Endodermal cell (in vitro differentiated cells): Measurements from ENCODE around the gene SDK2. TPM values are rescaled to one million over a fixed set of nuclear protein-coding genes. Genes with fewer than 3 reads are reported as not detected.
"Not testable (repeated sequence)": the region's sequence is repeated elsewhere in the genome, so short reads cannot be mapped to it uniquely, and the experiment has no call there.

Experiments
- DNase-seq: peaks from one replicate; pipeline ENCODE4 v3.0.0-alpha.2; 2017
- H3K27ac ChIP-seq: 2 replicates; pipeline ENCODE4 v1.5.1; 2013; ENCODE audit warnings: mild to moderate bottlenecking, low read depth, low read length, moderate library complexity
- H3K27me3 ChIP-seq: 2 replicates; pipeline ENCODE4 v1.6.1; 2013; ENCODE audit warnings: mild to moderate bottlenecking, low read length, moderate library complexity; ENCODE audit not compliant: insufficient read depth, control insufficient read depth, poor library complexity, severe bottlenecking
- H3K36me3 ChIP-seq: 2 replicates; pipeline ENCODE4 v1.7.0; 2013; ENCODE audit warnings: mild to moderate bottlenecking, low read length, moderate library complexity; ENCODE audit not compliant: control insufficient read depth, insufficient read depth
- H3K4me1 ChIP-seq: one replicate; pipeline ENCODE4 v1.7.0; 2013; ENCODE audit warnings: low read length; ENCODE audit not compliant: control insufficient read depth, insufficient read depth
- H3K4me3 ChIP-seq: 2 replicates; pipeline ENCODE4 v1.5.1; 2013; ENCODE audit warnings: mild to moderate bottlenecking, low read length, moderate library complexity
- H3K9ac ChIP-seq: 2 replicates; pipeline ENCODE4 v1.6.1; 2013; ENCODE audit warnings: mild to moderate bottlenecking, low read length, moderate library complexity; ENCODE audit not compliant: poor library complexity, severe bottlenecking; ENCODE audit errors: extremely low read depth
- H3K9me3 ChIP-seq: 2 replicates; pipeline ENCODE4 v1.6.1; 2013; ENCODE audit warnings: mild to moderate bottlenecking, low read length, moderate library complexity; ENCODE audit not compliant: control insufficient read depth
- H3K27ac Mint-ChIP-seq: 2 replicates; pipeline ENCODE4 v1.8.0; 2020; ENCODE audit warnings: mixed read lengths
- H3K27me3 Mint-ChIP-seq: 2 replicates; pipeline ENCODE4 v1.8.0; 2021; ENCODE audit warnings: mild to moderate bottlenecking, mixed read lengths; ENCODE audit not compliant: insufficient read depth
- H3K36me3 Mint-ChIP-seq: 2 replicates; pipeline ENCODE4 v1.8.0; 2020; ENCODE audit warnings: low read depth, mixed read lengths
- H3K4me1 Mint-ChIP-seq: 2 replicates; pipeline ENCODE4 v1.8.0; 2020; ENCODE audit warnings: mixed read lengths
- H3K4me3 Mint-ChIP-seq: 2 replicates; pipeline ENCODE4 v1.8.0; 2020; ENCODE audit warnings: mild to moderate bottlenecking, moderate library complexity, mixed read lengths
- H3K9me3 Mint-ChIP-seq: 2 replicates; pipeline ENCODE4 v1.8.0; 2020; ENCODE audit warnings: mild to moderate bottlenecking, mixed read lengths
- WGBS, 2 experiments: methylation state at CpG; one replicate each; pipeline versions ENCODE4 v1.1.5 to v1.1.7; 2013; ENCODE audit warnings: missing lambda C conversion rate in 2 of 2, mixed read lengths in 1 of 2; ENCODE audit not compliant: insufficient coverage in 1 of 2, insufficient read length in 1 of 2; 5-methylcytosine and 5-hydroxymethylcytosine counted together
- total RNA-seq, 2 donors: library from RNA; stranded (reverse); fragmentation: NEBNext Ultra II Directional in 1 of 2; extraction: Animal tissue kit (Norgen Biotek cat#: 25700) in 1 of 2; gene quantifications; 2 replicates in 1 of 2; 3 replicates in 1 of 2; pipeline ENCODE4 v1.2.1, GENCODE V29; 2021
- TF ChIP-seq, protein P1 (sequence below): fragments of 200-600 bp; sonication (generic); conservative IDR thresholded peaks from 2 replicates; pipeline ENCODE4 v1.5.0; 2021; ENCODE audit warnings: antibody characterized with exemption, mild to moderate bottlenecking

SDK2 gene
- total RNA-seq, 2 donors from 2014 or later: 5.9 to 7.0 TPM

DNA sequence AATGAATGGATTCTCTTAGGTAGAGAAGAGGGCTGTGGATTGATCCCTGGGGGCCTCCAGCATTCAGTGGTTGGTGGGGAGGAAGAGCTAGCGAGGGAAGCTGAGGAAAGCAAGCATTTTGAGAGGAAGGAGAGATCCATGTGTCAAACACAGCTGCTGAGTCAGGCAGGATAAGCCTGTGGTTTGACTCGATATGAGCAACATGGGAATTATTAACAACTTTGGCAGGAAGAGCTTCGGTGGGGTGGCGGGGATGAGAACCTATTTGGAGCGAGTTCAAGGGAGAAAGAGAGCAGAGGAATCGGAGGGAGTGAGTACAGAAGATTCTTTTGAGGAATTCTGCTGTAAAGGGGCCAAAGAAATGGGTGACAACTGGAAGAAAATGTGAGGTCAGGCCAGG lies 273.0 kb downstream of the SDK2 start:
- H3K9ac ChIP-seq: no peak overlapping the region
- H3K4me3 ChIP-seq: no peak overlapping the region
- H3K27ac ChIP-seq: no peak overlapping the region
- Mint-ChIP-seq H3K27ac (no peak overlapping the region), H3K4me1 (peaks cover under 1% of the 10 kb centered on the region), H3K9me3 (no peaks in the 10 kb centered on the region), H3K4me3 (no peak overlapping the region), H3K27me3 (peaks cover 1% of the 10 kb centered on the region), H3K36me3 (no peaks in the 10 kb centered on the region)
- no peaks in the 10 kb centered on the region for H3K9me3 ChIP-seq
- H3K27me3 ChIP-seq: no peaks in the 10 kb centered on the region
- no peak for DNase-seq
- H3K36me3 ChIP-seq: no peaks in the 10 kb centered on the region
- peaks cover 2% of the 10 kb centered on the region for H3K4me1 ChIP-seq
- 90 to 97% methylated on average over 6 of the region's 6 CpGs for WGBS, 2 experiments
- TF ChIP-seq, protein P1, sequence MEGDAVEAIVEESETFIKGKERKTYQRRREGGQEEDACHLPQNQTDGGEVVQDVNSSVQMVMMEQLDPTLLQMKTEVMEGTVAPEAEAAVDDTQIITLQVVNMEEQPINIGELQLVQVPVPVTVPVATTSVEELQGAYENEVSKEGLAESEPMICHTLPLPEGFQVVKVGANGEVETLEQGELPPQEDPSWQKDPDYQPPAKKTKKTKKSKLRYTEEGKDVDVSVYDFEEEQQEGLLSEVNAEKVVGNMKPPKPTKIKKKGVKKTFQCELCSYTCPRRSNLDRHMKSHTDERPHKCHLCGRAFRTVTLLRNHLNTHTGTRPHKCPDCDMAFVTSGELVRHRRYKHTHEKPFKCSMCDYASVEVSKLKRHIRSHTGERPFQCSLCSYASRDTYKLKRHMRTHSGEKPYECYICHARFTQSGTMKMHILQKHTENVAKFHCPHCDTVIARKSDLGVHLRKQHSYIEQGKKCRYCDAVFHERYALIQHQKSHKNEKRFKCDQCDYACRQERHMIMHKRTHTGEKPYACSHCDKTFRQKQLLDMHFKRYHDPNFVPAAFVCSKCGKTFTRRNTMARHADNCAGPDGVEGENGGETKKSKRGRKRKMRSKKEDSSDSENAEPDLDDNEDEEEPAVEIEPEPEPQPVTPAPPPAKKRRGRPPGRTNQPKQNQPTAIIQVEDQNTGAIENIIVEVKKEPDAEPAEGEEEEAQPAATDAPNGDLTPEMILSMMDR: no peak

DNA sequence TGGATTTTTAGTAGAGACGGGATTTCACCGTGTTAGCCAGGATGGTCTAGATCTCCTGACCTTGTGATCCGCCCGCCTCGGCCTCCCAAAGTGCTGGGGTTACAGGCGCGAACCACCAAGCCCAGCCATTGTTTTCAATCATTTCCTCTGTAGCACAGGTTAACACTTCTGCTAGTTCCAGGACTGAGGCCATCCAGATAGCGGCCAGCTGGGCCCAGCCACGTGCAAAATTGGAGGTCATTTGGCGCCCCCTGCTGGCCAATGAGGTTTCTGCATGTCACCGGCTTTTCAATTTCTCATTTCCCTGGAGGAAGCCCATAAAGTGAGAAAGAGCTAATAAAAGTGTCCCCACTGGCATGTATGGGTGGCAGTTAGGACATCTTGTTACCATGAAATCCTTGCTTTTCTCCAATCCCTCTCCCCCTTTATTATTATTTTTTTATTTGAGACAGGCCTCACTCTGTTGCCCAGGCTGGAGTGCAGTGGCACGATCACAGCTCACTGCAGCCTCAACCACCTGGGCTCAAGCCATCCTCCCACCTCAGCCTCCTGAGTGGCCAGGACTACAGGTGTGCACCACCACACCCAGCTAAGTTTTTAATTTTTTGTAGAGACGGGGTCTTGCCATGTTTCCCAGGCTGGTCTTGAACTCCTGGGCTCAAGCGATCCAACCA lies 274.3 kb downstream of the SDK2 start:
- not testable (repeated sequence) for H3K27me3 ChIP-seq, H3K9ac ChIP-seq, H3K4me3 ChIP-seq, H3K36me3 ChIP-seq, H3K27me3 Mint-ChIP-seq, H3K9me3 ChIP-seq, H3K9me3 Mint-ChIP-seq, H3K36me3 Mint-ChIP-seq, H3K4me1 ChIP-seq, H3K27ac ChIP-seq, H3K27ac Mint-ChIP-seq, H3K4me3 Mint-ChIP-seq
- peak; percentile 98 for DNase-seq
- 47 to 54% methylated on average over 7 to 14 of the region's 14 CpGs for WGBS, 2 experiments
- TF ChIP-seq, protein P1: peak; percentile 96
- peaks cover 14% of the 10 kb centered on the region for H3K4me1 Mint-ChIP-seq

DNA sequence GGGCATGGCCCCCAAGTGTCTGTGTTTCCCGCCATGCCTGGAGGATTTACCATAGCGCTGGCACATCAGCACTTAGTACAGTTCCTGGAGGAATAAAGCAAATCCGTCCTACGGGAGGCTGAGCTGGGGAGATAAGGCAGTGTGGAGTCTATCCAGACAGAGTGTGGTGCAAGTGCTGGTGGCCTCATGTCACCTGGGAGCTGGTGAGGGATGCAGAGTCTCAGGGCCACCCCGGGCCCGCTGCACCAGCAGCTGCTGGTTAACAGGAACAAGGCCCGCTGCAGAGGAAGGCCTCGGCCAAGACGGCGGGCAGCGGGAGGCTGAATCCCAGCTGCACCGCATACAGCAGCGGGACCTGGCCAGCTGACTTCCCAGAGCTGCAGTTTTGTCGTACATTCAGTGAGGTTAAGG lies 275.1 kb downstream of the SDK2 start:
- Histone ChIP-seq H3K27ac (no peak overlapping the region), H3K36me3 (no peaks in the 10 kb centered on the region), H3K9ac (no peak overlapping the region), H3K4me3 (no peak overlapping the region), H3K4me1 (peaks cover 2% of the 10 kb centered on the region), H3K27me3 (no peaks in the 10 kb centered on the region), H3K9me3 (no peaks in the 10 kb centered on the region)
- 93 to 98% methylated on average over 5 to 14 of the region's 14 CpGs for WGBS, 2 experiments
- TF ChIP-seq, protein P1: no peak
- no peak overlapping the region for H3K4me3 Mint-ChIP-seq
- no peaks in the 10 kb centered on the region for H3K36me3 Mint-ChIP-seq
- no peak overlapping the region for H3K27ac Mint-ChIP-seq
- peaks cover 18% of the 10 kb centered on the region for H3K4me1 Mint-ChIP-seq
- no peak for DNase-seq
- H3K9me3 Mint-ChIP-seq: no peaks in the 10 kb centered on the region
- peaks cover 1% of the 10 kb centered on the region for H3K27me3 Mint-ChIP-seq
